Activated CD4-positive, CD25-positive, alpha-beta regulatory T cell (primary cell): ENCODE measurements around the gene ENPP1.
A peak's percentile ranks its signal among the peaks of the same experiment; 100 is the strongest.
"Not testable (repeated sequence)": the region's sequence is repeated elsewhere in the genome, so short reads cannot be mapped to it uniquely, and the experiment has no call there.

Experiments
- DNase-seq, 4 experiments: peaks; one replicate each; lab custom pipeline; 2025; lab: John Stamatoyannopoulos, UW

ENPP1 gene

DNA sequence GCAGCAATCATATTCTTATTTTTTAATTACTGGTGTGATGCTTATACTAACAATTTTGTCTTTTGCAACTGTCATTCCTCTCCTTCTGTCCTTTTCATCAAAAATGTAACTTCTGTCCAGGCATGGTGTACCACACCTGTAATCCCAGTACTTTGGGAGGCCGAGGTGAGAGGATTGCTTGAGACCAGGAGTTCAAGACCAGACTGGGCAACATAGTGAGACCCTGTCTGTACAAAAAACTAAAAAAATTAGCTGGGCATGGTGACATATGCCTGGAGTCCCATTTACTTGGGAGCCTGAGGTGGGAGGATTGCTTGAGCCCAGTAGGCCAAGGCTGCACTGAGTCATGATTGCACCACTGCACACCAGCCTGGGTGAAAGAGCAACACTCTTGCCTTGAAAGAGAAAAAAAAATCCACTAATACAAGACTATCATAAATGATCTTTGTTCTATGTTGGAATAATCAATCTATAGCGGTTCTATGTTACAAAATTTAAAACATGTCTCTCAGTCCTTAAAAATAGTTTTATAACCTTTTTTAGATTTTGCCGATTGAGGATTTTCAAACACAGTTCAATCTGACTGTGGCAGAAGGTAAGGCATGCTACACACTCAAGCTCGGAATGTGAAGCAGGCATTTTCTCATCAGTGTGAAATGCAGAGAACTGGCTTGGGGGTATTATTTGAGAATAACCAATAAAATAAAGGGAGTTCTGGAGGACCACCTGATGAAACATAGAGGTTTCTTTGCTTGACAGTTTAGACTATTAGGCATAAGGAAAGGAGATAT, 70.4 kb downstream of the ENPP1 start:
- no peak for DNase-seq

- DNase-seq, result no peak
Measured at GRCh38 chr6:131883016-131883415, 75.2 kb downstream of the ENPP1 start.

- no peak for DNase-seq
Measured at GRCh38 chr6:131885237-131885636, 77.4 kb downstream of the ENPP1 start.

DNA sequence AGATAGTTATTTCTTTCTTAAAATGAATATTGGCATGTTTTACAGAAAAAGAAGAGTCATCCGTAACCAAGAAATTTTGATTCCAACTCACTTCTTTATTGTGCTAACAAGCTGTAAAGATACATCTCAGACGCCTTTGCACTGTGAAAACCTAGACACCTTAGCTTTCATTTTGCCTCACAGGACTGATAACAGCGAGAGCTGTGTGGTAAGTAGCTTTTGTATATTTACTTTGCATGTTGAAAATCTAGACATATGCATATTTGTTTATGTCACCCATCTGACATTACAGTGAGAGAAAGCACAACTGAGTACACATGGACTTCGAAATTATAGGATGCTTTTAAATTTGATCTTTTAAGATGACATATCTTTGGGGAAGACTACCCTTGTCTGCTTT, 78.7 kb downstream of the ENPP1 start:
- DNase-seq, result no peak

GRCh38 chr6:131890091-131890490, 82.3 kb downstream of the ENPP1 start:
- no peak for DNase-seq

GRCh38 chr6:131893198-131893597, 85.4 kb downstream of the ENPP1 start:
- DNase-seq, result no peak

DNA sequence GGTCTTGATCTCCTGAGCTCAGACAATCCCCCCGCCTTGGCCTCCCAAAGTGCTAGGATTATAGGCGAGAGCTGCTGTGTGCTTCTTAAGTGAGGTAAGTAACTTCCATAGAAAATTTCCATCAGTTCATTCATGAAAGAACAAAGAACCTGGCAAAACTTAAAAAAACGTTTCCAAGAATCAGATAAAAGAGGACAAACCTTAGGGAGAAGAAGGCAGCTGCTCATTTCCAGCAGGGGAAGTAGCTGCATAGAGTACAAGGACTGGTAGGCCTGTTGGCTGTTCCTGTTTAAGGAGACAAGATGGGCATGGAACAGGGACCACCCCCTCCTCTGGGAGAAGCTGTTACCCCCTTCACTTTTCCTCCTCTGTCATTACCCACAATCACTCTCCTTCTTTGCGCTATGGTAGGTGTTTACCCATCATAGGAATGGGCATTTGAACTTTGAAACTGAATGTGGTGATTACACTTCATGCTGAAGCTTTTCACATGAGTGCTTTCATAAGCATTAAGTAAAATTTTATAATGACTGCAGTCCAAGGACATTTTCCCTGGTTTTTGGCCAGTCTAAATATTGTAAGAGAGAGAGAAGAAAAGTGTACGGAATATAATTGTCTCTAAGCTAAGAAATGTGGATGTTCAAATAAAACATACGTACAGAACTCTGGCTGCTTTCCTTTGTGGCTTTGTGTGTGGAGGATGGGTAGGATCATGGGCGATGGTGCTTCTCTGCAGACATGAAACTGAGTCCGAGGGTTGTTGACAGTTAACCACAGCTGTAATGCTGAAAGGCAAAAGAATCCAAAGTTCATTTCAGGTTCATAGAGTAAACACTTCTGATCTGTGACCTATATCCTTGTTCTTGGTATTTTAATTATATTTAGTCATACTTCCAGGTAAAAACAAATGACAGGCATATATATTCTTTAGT, 86.9 kb downstream of the ENPP1 start:
- no peak for DNase-seq

- DNase-seq, result no peak
Measured at GRCh38 chr6:131897050-131897435, 89.2 kb downstream of the ENPP1 start.

DNA sequence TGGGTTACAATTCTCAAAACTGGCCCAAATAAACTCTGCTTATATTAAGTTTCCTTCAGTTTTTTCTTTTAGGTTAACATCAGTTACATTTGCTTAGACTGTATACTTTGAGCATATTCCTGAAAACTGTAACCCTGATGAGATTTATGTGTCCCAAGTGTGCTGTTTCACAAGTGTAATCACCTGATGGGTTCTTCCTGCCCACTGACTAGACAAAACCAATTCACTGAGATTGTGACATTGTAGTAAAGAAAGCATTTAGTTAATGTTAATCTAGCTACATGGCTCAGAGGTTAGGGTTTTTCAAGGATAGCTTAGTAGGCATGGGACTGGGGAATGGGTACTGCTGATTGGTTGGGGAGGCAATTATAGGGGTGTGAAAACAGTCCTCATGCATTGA, 89.8 kb downstream of the ENPP1 start:
- no peak for DNase-seq

DNA sequence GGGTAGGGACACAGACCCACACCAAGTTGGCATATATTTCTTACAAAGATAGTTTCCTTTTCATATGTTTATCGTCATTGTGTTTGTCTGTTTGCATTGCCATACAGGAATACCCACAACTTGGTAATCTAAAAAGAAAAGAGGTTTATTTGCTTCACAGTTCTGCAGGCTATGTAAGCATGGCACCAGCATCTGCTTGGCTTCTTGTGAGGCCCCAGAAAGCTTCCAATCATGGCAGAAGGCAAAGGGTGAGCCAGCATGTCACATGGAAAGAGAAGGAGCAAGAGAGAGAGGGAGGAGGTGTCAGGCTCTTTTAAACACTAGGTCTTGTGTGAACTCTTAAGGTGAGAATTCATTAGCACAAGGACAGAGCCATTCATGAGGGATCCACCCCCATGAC, 90.9 kb downstream of the ENPP1 start:
- no peak for DNase-seq

- no peak for DNase-seq
Measured at GRCh38 chr6:131900231-131900630, 92.4 kb downstream of the ENPP1 start.

- not testable (repeated sequence) for DNase-seq
Measured at GRCh38 chr6:131901326-131901873, 93.6 kb downstream of the ENPP1 start.

GRCh38 chr6:131903734-131904133, 95.9 kb downstream of the ENPP1 start:
- not testable (repeated sequence) for DNase-seq

- DNase-seq, result not testable (repeated sequence)
Measured at GRCh38 chr6:131908787-131909186, 101.0 kb downstream of the ENPP1 start.

- peak; percentile 16 to 52 (median 30) for DNase-seq
Measured at GRCh38 chr6:131909408-131910218, 101.8 kb downstream of the ENPP1 start.

DNA sequence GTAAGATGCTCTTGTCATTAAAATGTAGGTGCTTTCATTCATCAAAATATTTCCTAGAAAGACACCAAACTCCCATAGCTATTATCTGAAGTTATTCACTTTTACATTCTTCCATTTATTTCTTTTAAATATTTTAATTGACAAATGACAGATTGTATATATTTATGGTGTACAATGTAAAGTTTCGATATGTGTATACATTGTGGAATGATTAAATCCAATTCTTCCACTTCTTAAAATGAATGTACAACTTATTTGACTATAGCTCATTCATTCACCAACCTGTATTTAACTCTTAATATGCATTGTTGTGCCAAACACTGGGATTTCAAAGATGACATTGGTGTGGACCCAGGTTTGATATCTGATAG, 102.4 kb downstream of the ENPP1 start:
- no peak for DNase-seq

- DNase-seq, result no peak
Measured at GRCh38 chr6:131910956-131911355, 103.1 kb downstream of the ENPP1 start.

DNA sequence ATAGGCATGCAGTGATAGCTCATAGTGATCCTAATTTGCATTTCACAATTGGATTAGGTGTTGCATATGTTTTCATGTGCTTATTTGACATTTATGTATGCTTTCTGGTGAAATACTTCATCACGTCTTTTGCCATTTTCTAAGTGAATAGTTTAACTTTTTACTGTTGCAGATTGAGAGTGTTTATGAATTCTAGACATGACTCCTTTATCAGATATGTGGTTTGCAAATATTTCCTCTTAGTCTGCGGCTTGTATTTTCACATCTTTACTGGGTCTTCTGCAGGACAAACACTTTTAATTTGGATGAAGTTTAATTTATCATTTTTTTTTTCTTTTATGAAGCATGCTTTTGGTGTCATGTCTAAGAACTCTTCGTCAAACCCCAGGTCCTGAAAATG, 104.1 kb downstream of the ENPP1 start:
- no peak for DNase-seq

- DNase-seq, result no peak
Measured at GRCh38 chr6:131914234-131914633, 106.4 kb downstream of the ENPP1 start.

GRCh38 chr6:131914967-131915751, 107.3 kb downstream of the ENPP1 start:
- DNase-seq, result peak in 2 of 4 experiments; percentile 2 to 8
